Fibroblast of skin of left quadriceps (primary cell): ENCODE data around the gene CIBAR2.
"Not testable (repeated sequence)": the region's sequence is repeated elsewhere in the genome, so short reads cannot be mapped to it uniquely, and the experiment has no call there.

Experiments used
- DNase-seq, 2 experiments: peaks; one replicate each; pipeline ENCODE4 v3.0.0-alpha.2; 2013; ENCODE audit warnings: low read depth in 2 of 2

The CIBAR2 gene

GRCh38 chr16:85062845-85063244 lies 49.4 kb downstream of the CIBAR2 start:
- no peak for DNase-seq

GRCh38 chr16:85062323-85062722 lies 49.9 kb downstream of the CIBAR2 start:
- DNase-seq, result no peak

DNA sequence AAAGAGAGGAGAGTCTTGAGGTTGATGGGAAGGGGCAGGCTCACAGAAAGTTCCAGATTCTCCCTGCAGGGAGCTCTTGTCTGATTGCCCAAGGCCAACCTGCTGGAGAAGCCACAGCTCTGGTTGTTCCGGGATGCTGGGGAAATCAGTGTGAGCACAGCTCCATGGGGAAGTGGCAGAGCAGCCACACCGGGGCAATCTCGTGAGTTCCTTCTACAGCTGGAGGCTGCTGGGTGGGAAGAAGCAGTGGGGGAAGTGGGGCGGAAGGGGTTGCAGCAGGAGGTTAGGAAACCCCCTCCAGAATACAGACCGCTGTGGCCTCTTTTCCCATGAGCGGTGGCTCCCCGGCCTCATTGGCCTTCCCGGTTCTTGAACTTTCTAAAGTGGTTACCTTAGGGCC lies 50.7 kb downstream of the CIBAR2 start:
- DNase-seq, result no peak

GRCh38 chr16:85058909-85059308 lies 53.4 kb downstream of the CIBAR2 start:
- no peak for DNase-seq

- no peak for DNase-seq
Observed at GRCh38 chr16:85057948-85058347, 54.3 kb downstream of the CIBAR2 start.

GRCh38 chr16:85057212-85057889 lies 54.9 kb downstream of the CIBAR2 start:
- no peak for DNase-seq

GRCh38 chr16:85056211-85056748 lies 56.0 kb downstream of the CIBAR2 start:
- no peak for DNase-seq

- no peak for DNase-seq
Observed at GRCh38 chr16:85055493-85056210, 56.6 kb downstream of the CIBAR2 start.

- no peak for DNase-seq
Observed at GRCh38 chr16:85054948-85055492, 57.3 kb downstream of the CIBAR2 start.

DNA sequence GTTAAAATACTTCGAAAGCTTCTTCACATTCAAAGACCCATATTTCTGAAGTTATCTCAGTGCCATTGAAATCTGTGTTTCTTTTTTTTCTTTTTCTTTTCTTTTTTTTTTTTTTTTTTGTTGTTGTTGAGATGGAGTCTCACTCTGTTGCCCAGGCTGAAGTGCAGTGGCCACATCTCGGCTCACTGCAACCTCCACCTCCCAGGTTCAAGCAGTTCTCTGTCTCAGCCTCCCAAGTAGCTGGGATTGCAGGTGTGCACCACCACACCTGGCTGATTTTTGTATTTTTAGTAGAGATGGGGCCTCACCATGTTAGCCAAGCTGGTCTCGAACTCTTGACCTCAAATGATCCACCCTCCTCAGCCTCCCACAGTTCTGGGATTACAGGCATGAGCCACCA lies 58.0 kb downstream of the CIBAR2 start:
- not testable (repeated sequence) for DNase-seq

GRCh38 chr16:85052536-85052935 lies 59.7 kb downstream of the CIBAR2 start:
- DNase-seq, result no peak

GRCh38 chr16:85051683-85052082 lies 60.6 kb downstream of the CIBAR2 start:
- DNase-seq, result no peak

GRCh38 chr16:85051067-85051581 lies 61.1 kb downstream of the CIBAR2 start:
- no peak for DNase-seq

GRCh38 chr16:85049706-85050305 lies 62.5 kb downstream of the CIBAR2 start:
- DNase-seq, result no peak

DNA sequence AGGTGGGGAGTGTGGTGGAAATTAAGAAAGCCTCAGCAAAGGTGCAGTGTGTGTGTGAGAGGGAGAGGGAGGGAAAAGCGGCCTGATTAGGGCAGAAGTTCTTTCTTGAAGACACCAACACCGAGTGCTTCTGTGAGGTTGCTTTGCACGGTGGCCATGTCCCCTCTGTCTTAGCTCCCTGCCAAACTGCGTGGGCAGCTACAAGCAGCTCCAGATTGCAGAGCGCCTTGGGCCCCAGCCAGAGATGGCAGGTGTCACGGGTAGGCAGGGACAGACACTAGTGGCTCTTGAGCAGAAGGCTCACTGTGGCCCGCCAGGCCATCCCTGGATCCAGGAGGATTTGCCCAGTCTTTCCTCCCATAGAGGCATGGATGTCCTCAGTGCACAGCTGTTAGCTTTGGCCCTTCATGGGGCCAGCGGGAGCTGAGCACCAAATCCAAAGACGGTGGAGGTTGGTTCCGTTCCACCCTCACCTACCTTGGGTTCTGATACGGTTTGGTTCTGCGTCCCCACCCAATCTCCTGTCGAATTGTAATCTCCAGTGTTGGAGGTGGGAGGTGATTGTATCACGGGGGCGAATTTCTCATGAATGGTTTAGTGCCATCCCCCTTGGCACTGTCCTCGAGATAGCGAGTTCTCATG lies 63.2 kb downstream of the CIBAR2 start:
- DNase-seq, result no peak
